Rectal smooth muscle tissue (tissue), 1 donor: ENCODE measurements around the gene CYP20A1.
"Not testable (repeated sequence)": the region's sequence is repeated elsewhere in the genome, so short reads cannot be mapped to it uniquely, and the experiment has no call there.

Experiments
- H3K27ac ChIP-seq: one replicate; pipeline ENCODE4 v1.7.0; 2013; ENCODE audit warnings: low read depth, low read length, inconsistent platforms
- H3K27me3 ChIP-seq: one replicate; pipeline ENCODE4 v1.7.0; 2013; ENCODE audit warnings: low read length; ENCODE audit not compliant: control insufficient read depth, insufficient read depth
- H3K36me3 ChIP-seq: one replicate; pipeline ENCODE4 v1.7.0; 2013; ENCODE audit warnings: low read length; ENCODE audit not compliant: control insufficient read depth, insufficient read depth
- H3K4me1 ChIP-seq: one replicate; pipeline ENCODE4 v1.7.0; 2013; ENCODE audit warnings: low read length; ENCODE audit not compliant: control insufficient read depth, insufficient read depth
- H3K4me3 ChIP-seq: one replicate; pipeline ENCODE4 v1.7.0; 2013; ENCODE audit warnings: low read length
- H3K9ac ChIP-seq: one replicate; pipeline ENCODE4 v1.7.0; 2013; ENCODE audit warnings: low read length

Gene CYP20A1

GRCh38 chr2:203238292-203238703 is 520 bp upstream of the CYP20A1 start:
- Histone ChIP-seq H3K9ac (peak overlapping the region; percentile 36), H3K4me3 (peak overlapping the region; percentile 63), H3K36me3 (no peaks in the 10 kb centered on the region), H3K27ac (peak overlapping the region; percentile 82), H3K27me3 (no peaks in the 10 kb centered on the region), H3K4me1 (peaks cover 9% of the 10 kb centered on the region)

GRCh38 chr2:203240491-203240890 is 1.7 kb downstream of the CYP20A1 start:
- Histone ChIP-seq H3K27ac (no peak overlapping the region), H3K27me3 (no peaks in the 10 kb centered on the region), H3K4me3 (no peak overlapping the region), H3K36me3 (no peaks in the 10 kb centered on the region), H3K4me1 (peaks cover 9% of the 10 kb centered on the region), H3K9ac (no peak overlapping the region)

GRCh38 chr2:203242518-203242917 is 3.7 kb downstream of the CYP20A1 start:
- Histone ChIP-seq H3K4me1 (peaks cover 7% of the 10 kb centered on the region), H3K9ac (no peak overlapping the region), H3K27ac (no peak overlapping the region), H3K36me3 (no peaks in the 10 kb centered on the region), H3K4me3 (no peak overlapping the region), H3K27me3 (no peaks in the 10 kb centered on the region)

- no peak overlapping the region for H3K9ac ChIP-seq
- no peaks in the 10 kb centered on the region for H3K4me1 ChIP-seq
- no peaks in the 10 kb centered on the region for H3K27me3 ChIP-seq
- H3K36me3 ChIP-seq, result no peaks in the 10 kb centered on the region
- H3K4me3 ChIP-seq, result no peak overlapping the region
- no peak overlapping the region for H3K27ac ChIP-seq
Observed at GRCh38 chr2:203246646-203247045, 7.8 kb downstream of the CYP20A1 start.

GRCh38 chr2:203252818-203253217 is 14.0 kb downstream of the CYP20A1 start:
- H3K4me3 ChIP-seq, result no peak overlapping the region
- no peak overlapping the region for H3K9ac ChIP-seq
- H3K27ac ChIP-seq, result no peak overlapping the region
- H3K36me3 ChIP-seq, result peaks cover 8% of the 10 kb centered on the region
- no peaks in the 10 kb centered on the region for H3K27me3 ChIP-seq
- no peaks in the 10 kb centered on the region for H3K4me1 ChIP-seq

GRCh38 chr2:203253422-203254095 is 14.7 kb downstream of the CYP20A1 start:
- H3K27ac ChIP-seq, H3K9ac ChIP-seq, H3K4me1 ChIP-seq, H3K27me3 ChIP-seq, H3K4me3 ChIP-seq, H3K36me3 ChIP-seq: not testable (repeated sequence)

GRCh38 chr2:203261326-203262159 is 22.7 kb downstream of the CYP20A1 start:
- Histone ChIP-seq H3K9ac (no peak overlapping the region), H3K27me3 (no peaks in the 10 kb centered on the region), H3K4me3 (no peak overlapping the region), H3K4me1 (no peaks in the 10 kb centered on the region), H3K27ac (no peak overlapping the region), H3K36me3 (peaks cover 13% of the 10 kb centered on the region)

- Histone ChIP-seq H3K36me3 (peaks cover 20% of the 10 kb centered on the region), H3K9ac (no peak overlapping the region), H3K27me3 (no peaks in the 10 kb centered on the region), H3K27ac (no peak overlapping the region), H3K4me3 (no peak overlapping the region), H3K4me1 (no peaks in the 10 kb centered on the region)
Observed at GRCh38 chr2:203279288-203279687, 40.5 kb downstream of the CYP20A1 start.

- Histone ChIP-seq H3K9ac (no peak overlapping the region), H3K27ac (no peak overlapping the region), H3K4me1 (no peaks in the 10 kb centered on the region), H3K36me3 (peaks cover 20% of the 10 kb centered on the region), H3K4me3 (no peak overlapping the region), H3K27me3 (no peaks in the 10 kb centered on the region)
Observed at GRCh38 chr2:203280428-203281064, 41.7 kb downstream of the CYP20A1 start.

- Histone ChIP-seq H3K27ac (no peak overlapping the region), H3K36me3 (peaks cover 20% of the 10 kb centered on the region), H3K4me3 (no peak overlapping the region), H3K27me3 (no peaks in the 10 kb centered on the region), H3K9ac (no peak overlapping the region), H3K4me1 (no peaks in the 10 kb centered on the region)
Observed at GRCh38 chr2:203282101-203282500, 43.3 kb downstream of the CYP20A1 start.

GRCh38 chr2:203286532-203286931 is 47.7 kb downstream of the CYP20A1 start:
- Histone ChIP-seq H3K4me1 (no peaks in the 10 kb centered on the region), H3K27ac (no peak overlapping the region), H3K4me3 (no peak overlapping the region), H3K9ac (no peak overlapping the region), H3K36me3 (peaks cover 5% of the 10 kb centered on the region), H3K27me3 (no peaks in the 10 kb centered on the region)

- Histone ChIP-seq H3K36me3 (peaks cover 3% of the 10 kb centered on the region), H3K4me1 (no peaks in the 10 kb centered on the region), H3K9ac (no peak overlapping the region), H3K27me3 (no peaks in the 10 kb centered on the region), H3K4me3 (no peak overlapping the region), H3K27ac (no peak overlapping the region)
Observed at GRCh38 chr2:203301667-203302066, 62.8 kb downstream of the CYP20A1 start.
